NOMO-1 treated with dmso at 0.1 percent for 144 hours (cell line): ENCODE data around the gene CDHR2.

ENCODE experiments used
- DNase-seq: peaks from one replicate; lab custom pipeline; 2025; ENCODE audit not compliant: unreplicated experiment; lab: John Stamatoyannopoulos, UW

The CDHR2 gene

DNA sequence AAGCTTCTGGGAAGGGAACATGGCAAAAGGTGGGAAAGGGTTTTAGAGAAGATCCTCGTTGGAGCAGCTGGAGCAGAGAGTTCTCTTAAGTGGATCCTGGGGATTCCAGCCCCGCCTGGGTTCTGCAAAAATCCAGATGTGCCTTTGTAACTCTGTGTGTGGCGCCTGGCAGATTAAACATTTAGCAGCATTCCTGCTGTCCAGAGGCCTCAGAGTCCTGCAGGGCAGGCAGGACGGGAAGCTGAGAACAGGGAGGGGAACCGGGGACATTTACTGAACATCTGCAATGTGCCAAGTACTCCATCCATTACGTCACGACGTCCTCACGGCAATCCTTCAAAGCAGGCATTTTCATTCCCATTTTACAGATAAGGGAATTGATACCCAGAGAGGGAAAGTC, 87.3 kb downstream of the CDHR2 start:
- no peak for DNase-seq

GRCh38 chr5:176637556-176637955, 88.4 kb downstream of the CDHR2 start:
- no peak for DNase-seq

DNA sequence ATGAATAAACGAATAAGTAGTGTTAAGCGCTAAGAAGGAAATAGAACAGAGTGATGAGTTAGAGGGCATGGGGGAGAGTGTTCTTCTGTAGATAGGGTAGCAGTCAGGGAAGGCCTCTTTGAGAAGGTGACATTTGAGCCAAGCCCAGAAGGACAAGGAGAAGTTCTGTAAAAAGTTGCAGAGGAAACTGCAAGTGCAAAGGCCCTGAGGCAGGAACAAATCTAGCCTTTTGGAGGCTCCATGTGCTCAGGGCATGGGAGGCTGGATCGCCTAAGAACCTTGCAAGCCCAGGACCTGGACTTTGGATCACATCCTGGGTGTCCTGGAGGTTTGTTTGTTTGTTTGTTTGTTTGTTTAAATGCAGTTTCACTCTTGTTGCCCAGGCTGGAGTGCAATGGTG, 89.3 kb downstream of the CDHR2 start:
- DNase-seq = no peak

GRCh38 chr5:176639208-176639607, 90.1 kb downstream of the CDHR2 start:
- DNase-seq = no peak

DNA sequence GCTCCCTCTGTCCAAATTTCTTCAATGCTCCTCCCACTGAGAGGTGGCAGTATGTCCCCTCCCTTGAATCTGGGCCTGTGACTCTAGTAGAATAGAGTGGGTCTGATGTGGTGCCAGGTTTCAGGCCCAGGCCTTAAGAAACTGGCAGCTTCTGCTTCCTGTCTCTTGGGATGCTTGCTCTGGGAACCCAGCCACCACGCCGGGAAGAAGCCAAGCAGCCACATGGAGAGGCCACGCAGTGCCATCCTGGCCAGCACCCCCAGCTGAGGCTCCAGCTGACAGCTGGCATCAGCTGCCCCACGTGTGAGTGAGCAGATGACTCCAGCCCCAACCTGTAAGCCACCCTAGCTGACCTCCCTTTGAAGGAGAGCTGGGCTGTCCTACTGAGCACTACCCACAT, 90.8 kb downstream of the CDHR2 start:
- DNase-seq = no peak

- DNase-seq = no peak
Measured at GRCh38 chr5:176640616-176641015, 91.5 kb downstream of the CDHR2 start.

GRCh38 chr5:176642675-176643490, 93.7 kb downstream of the CDHR2 start:
- no peak for DNase-seq

DNA sequence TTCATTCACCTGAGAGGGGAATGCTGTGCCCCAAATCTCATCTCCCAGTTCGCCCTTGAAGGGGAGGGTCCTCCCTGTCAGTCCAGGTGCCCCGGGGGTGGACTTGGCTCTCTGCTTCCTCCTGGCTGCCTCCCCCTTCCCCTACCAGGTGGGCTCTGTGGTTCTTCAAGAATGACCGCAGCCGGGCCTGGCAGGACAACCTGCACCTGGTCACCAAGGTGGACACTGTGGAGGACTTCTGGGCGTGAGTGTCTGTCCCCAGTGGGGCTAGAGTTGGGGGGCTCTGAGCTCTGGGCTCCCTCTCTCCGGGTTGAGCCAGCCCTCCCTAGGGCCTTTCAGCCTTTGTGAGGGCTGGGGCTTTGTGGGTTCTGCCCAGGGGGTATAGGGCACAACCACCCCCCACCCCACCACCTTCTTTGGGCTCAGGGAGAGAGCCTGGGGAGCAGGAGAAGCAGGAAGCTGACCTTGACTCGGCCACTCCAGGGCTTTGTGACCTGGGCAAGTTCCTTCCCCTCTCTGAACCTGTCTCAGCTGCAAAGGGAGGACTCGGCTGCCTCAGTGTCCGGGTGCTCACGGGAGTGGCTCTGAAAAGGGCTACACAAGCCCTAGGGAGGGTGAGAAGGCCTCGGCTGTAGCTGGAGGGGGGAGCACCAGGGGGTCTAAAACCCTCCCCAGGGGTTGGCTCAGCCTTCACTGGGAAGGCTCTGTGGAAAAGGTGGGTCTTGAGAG, 94.5 kb downstream of the CDHR2 start:
- no peak for DNase-seq

DNA sequence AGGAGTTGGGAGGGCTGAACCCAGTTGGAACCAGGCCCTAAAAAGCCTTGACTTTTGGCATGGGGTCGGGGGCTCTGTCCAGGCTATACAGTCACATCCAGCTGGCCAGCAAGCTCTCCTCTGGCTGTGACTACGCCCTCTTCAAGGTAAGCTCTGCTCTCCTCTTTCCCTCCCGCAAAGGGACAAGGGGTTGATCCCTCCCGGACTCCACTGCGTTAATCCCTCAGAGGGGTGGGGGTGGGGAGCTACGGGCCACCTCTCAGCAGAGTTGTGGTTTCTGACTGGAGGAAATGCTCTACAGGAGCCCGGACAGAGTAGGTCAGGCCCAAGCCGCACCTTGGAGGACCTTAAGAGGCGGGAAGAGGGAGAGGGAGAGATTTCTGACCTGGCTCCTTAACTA, 95.2 kb downstream of the CDHR2 start:
- DNase-seq = no peak

- DNase-seq = no peak
Measured at GRCh38 chr5:176644878-176645670, 95.9 kb downstream of the CDHR2 start.
